Neural crest cell (in vitro differentiated cells): ENCODE measurements around the gene ARMC6. TPM values are rescaled to one million over a fixed set of nuclear protein-coding genes. Genes with fewer than 3 reads are reported as not detected.

Experiments
- DNase-seq: peaks from one replicate; pipeline ENCODE4 v3.0.0; 2021; ENCODE audit warnings: low read depth, mixed read lengths, low spot score
- H3K27ac Mint-ChIP-seq: one replicate; pipeline ENCODE4 v1.8.0; 2021; ENCODE audit warnings: mild to moderate bottlenecking, mixed read lengths; ENCODE audit not compliant: unreplicated experiment
- H3K27me3 Mint-ChIP-seq: 2 replicates; pipeline ENCODE4 v1.8.0; 2021; ENCODE audit warnings: low read depth, mild to moderate bottlenecking, mixed read lengths
- H3K36me3 Mint-ChIP-seq: 2 replicates; pipeline ENCODE4 v1.8.0; 2021; ENCODE audit warnings: low read depth, mild to moderate bottlenecking, mixed read lengths
- H3K4me1 Mint-ChIP-seq: 2 replicates; pipeline ENCODE4 v1.8.0; 2021; ENCODE audit warnings: mixed read lengths
- H3K4me3 Mint-ChIP-seq: one replicate; pipeline ENCODE4 v1.8.0; 2021; ENCODE audit warnings: mild to moderate bottlenecking, mixed read lengths
- H3K9me3 Mint-ChIP-seq: 2 replicates; pipeline ENCODE4 v1.8.0; 2021; ENCODE audit warnings: mixed read lengths
- total RNA-seq: library from RNA; stranded (reverse); gene quantifications from 2 replicates; pipeline ENCODE4 v1.2.1, GENCODE V29; 2021
- TF ChIP-seq, protein P1 (sequence below): fragments of 200-600 bp; sonication (generic); conservative IDR thresholded peaks from 2 replicates; pipeline ENCODE4 v1.5.0; 2021; ENCODE audit warnings: antibody characterized with exemption, mild to moderate bottlenecking

Gene ARMC6
- total RNA-seq, 1 donor from 2014 or later: 52.5 TPM

DNA sequence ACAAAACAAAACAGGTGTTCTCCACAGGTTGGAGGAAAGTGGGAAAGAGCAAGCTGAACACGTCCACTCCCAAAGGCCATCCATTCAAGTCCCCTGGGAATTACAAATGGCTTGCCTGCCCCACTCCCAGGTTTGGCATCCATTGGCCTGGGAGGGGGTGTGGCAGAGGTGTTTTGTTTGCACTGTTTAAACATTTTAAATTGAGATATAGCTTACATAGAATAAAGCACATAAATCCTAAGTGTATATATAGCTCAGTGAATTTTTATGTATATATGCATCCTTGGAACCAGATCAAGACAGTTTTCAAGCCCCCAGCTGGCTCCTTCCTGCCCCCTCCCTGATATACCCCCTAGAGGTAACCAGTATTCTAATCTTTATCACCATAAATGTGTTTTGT is 43.1 kb downstream of the ARMC6 start:
- TF ChIP-seq, protein P1, sequence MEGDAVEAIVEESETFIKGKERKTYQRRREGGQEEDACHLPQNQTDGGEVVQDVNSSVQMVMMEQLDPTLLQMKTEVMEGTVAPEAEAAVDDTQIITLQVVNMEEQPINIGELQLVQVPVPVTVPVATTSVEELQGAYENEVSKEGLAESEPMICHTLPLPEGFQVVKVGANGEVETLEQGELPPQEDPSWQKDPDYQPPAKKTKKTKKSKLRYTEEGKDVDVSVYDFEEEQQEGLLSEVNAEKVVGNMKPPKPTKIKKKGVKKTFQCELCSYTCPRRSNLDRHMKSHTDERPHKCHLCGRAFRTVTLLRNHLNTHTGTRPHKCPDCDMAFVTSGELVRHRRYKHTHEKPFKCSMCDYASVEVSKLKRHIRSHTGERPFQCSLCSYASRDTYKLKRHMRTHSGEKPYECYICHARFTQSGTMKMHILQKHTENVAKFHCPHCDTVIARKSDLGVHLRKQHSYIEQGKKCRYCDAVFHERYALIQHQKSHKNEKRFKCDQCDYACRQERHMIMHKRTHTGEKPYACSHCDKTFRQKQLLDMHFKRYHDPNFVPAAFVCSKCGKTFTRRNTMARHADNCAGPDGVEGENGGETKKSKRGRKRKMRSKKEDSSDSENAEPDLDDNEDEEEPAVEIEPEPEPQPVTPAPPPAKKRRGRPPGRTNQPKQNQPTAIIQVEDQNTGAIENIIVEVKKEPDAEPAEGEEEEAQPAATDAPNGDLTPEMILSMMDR: no peak
- no peak for DNase-seq
- Mint-ChIP-seq H3K4me1 (no peaks in the 10 kb centered on the region), H3K36me3 (no peaks in the 10 kb centered on the region), H3K9me3 (no peaks in the 10 kb centered on the region), H3K27ac (no peak overlapping the region), H3K27me3 (no peaks in the 10 kb centered on the region), H3K4me3 (no peak overlapping the region)

DNA sequence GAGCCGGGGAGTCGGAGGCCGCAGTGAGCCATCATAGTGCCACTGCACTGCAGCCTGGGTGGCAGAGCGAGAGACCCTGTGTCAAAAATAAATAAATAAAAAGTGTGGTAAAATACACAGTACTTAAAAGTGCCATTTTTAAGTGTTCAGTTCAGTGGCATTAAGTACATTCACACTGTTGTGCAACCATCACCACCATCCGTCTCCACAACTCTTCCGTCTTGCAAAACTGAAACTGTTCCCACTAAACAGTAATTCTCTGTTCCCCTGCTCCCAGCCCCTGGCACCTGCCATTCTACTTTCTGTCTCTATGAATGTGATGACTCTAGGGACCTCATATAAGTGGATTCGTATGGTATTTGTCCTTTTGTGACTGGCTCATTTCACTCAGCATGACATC is 43.7 kb downstream of the ARMC6 start:
- Mint-ChIP-seq H3K9me3 (no peaks in the 10 kb centered on the region), H3K4me1 (no peaks in the 10 kb centered on the region), H3K27me3 (no peaks in the 10 kb centered on the region), H3K4me3 (no peak overlapping the region), H3K27ac (no peak overlapping the region), H3K36me3 (no peaks in the 10 kb centered on the region)
- DNase-seq: no peak
- TF ChIP-seq, protein P1: no peak

DNA sequence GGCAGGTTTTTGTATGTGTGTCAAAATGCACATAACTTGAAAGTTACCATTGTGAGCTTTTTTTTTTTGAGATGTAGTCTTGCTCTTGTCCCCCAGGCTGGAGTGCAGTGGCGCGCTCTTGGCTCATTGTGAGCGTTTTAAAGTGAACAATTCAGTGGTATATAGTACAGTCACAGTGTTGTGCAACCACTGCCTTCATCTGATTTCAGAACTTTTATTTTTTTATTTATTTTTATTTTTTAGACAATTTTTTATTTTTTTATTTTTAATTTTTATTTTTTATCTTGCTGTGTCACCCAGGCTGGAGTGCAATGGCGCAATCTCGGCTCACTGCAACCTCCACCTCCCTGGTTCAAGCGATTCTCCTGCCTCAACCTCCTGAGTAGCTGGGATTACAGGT is 45.4 kb downstream of the ARMC6 start:
- no peak for DNase-seq
- Mint-ChIP-seq H3K4me3 (no peak overlapping the region), H3K9me3 (no peaks in the 10 kb centered on the region), H3K27me3 (no peaks in the 10 kb centered on the region), H3K36me3 (no peaks in the 10 kb centered on the region), H3K27ac (no peak overlapping the region), H3K4me1 (no peaks in the 10 kb centered on the region)
- TF ChIP-seq, protein P1: no peak

DNA sequence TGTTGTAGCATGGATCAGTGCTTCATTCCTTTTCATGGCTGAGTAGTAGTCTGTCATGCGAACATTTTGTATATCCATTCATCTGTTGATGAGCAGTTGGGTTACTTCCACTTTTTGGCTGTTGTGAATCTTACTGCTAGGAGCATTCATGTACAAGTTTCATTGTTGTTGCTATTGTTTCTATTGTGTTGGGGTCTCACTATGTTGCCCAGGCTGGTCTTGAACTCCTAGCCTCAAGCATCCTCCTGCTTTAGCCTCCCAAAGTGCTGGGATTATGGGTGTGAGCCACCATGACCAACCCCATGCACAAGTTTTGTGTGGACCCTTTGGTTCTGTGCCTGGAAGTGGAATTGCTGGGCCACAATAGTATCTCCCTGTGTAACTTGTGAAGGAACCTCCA is 46.2 kb downstream of the ARMC6 start:
- Mint-ChIP-seq H3K4me3 (no peak overlapping the region), H3K36me3 (no peaks in the 10 kb centered on the region), H3K27ac (no peak overlapping the region), H3K4me1 (no peaks in the 10 kb centered on the region), H3K9me3 (no peaks in the 10 kb centered on the region), H3K27me3 (no peaks in the 10 kb centered on the region)
- no peak for DNase-seq
- TF ChIP-seq, protein P1: no peak

DNA sequence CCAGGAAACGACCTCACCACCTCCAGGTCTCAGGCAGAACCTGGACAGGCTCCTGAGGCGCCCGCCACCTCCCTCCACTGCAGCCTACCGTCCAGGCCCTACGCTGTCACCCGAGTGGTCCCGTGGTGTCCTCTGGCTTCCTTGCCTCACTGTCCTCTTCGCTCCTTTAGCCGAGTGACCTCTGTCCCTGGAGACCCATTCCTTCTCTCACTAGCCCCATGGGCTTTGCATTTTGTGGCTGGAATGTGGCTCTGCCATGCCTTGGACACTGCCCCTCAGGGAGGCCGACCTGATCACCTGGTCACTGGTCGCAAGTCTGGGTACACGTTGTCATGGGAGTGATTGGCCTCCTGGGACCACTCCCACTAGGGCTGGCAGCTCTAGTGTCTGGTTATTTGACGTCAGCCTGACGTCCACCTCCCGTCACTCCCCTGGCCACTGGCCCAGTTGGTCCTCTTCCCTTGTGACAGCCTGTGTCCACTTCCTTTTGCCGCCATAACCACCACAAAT is 48.3 kb downstream of the ARMC6 start:
- Mint-ChIP-seq H3K27ac (no peak overlapping the region), H3K4me1 (no peaks in the 10 kb centered on the region), H3K4me3 (no peak overlapping the region), H3K36me3 (no peaks in the 10 kb centered on the region), H3K9me3 (no peaks in the 10 kb centered on the region), H3K27me3 (no peaks in the 10 kb centered on the region)
- TF ChIP-seq, protein P1: no peak
- no peak for DNase-seq
